Prostate gland (tissue), 2 donors: ENCODE data around the gene BBOF1. TPM values are rescaled to one million over a fixed set of nuclear protein-coding genes. Genes with fewer than 3 reads are reported as not detected.
A peak's percentile ranks its signal among the peaks of the same experiment; 100 is the strongest.

Experiments
- DNase-seq: peaks from one replicate; pipeline ENCODE4 v3.0.0-alpha.2; 2019; ENCODE audit warnings: low spot score
- H3K27ac ChIP-seq, 2 donors: fragments of 200-600 bp; sonication (generic); 2 replicates each; pipeline ENCODE4 v1.5.1; 2017 to 2019
- H3K27me3 ChIP-seq: fragments of 200-600 bp; sonication (generic); replicated peaks from 2 replicates; pipeline ENCODE4 v1.5.1; 2019; ENCODE audit not compliant: insufficient read depth
- H3K36me3 ChIP-seq, 2 donors: fragments of 200-600 bp; sonication (generic); 1 replicate in 1 of 2; 2 replicates in 1 of 2; pipeline versions ENCODE4 v1.5.1 to v1.8.1; 2017 to 2019
- H3K4me1 ChIP-seq: fragments of 200-600 bp; sonication (generic); replicated peaks from 2 replicates; pipeline ENCODE4 v1.5.1; 2019
- H3K4me3 ChIP-seq, 2 donors: fragments of 200-600 bp; sonication (generic); 2 replicates each; pipeline ENCODE4 v1.5.1; 2017 to 2019
- H3K9me3 ChIP-seq: fragments of 200-600 bp; sonication (generic); 2 replicates; pipeline ENCODE4 v1.5.1; 2017
- POLR2A ChIP-seq: fragments of 450-650 bp; IDR thresholded peaks from one replicate; pipeline ENCODE4 v1.6.1; 2016; ENCODE audit warnings: antibody characterized with exemption, mild to moderate bottlenecking
- POLR2AphosphoS5 ChIP-seq: sonication (generic); formaldehyde crosslinking; IDR thresholded peaks from one replicate; pipeline ENCODE4 v1.6.1; 2017; ENCODE audit warnings: antibody characterized with exemption
- WGBS: methylation state at CpG from one replicate; pipeline ENCODE4 v1.1.5; 2018; 5-methylcytosine and 5-hydroxymethylcytosine counted together
- intact Hi-C: fragments of 100-400 bp; cut with DNase I; formaldehyde crosslinking; loops from one replicate; pipeline ENCODE4 v1.14.2; 2022
- total RNA-seq, 2 donors: library from RNA; depleted of rRNA; stranded (reverse); fragments of >200 nt; gene quantifications; one replicate each; pipeline ENCODE4 v1.1.0, GENCODE V29; 2016
- TF ChIP-seq, protein P1 (sequence below), 4 experiments: fragments of 200-600 bp in 2 of 4; fragments of 450-650 bp in 2 of 4; sonication (generic) in 2 of 4; IDR thresholded peaks; 1 replicate in 3 of 4; 2 replicates in 1 of 4; pipeline ENCODE4 v1.5.1; 2016 to 2019; ENCODE audit warnings: antibody characterized with exemption in 4 of 4, mild to moderate bottlenecking in 2 of 4, moderate library complexity in 2 of 4

BBOF1 gene
- total RNA-seq, 2 donors from 2014 or later, result 3.6 to 5.9 TPM

DNA sequence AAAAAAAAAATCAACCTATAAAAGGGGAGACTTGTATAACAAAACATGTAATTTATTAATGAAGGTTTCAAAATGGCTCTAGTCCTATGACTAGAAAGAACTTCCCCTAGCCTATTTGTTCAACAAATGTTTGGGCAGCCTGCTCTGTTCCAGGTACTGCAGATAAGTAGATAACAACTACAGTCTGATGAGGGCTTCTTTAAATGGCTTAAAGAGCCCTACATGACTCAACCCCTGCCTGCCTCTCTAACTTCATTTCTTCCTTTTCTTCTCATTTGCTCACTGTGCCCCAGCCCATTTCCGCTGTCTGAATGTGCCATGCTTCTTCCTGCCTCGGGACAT is 43.6 kb downstream of the BBOF1 start:
- Histone ChIP-seq H3K4me3 (no peak overlapping the region), H3K27me3 (no peaks in the 10 kb centered on the region), H3K4me1 (no peaks in the 10 kb centered on the region), H3K36me3 (peaks cover 0 to 9% of the 10 kb centered on the region in 2 donors), H3K9me3 (no peaks in the 10 kb centered on the region), H3K27ac (no peak overlapping the region)
- intact Hi-C loops, result no loop called here
- DNase-seq, result peak; percentile 24
- TF ChIP-seq, protein P1, sequence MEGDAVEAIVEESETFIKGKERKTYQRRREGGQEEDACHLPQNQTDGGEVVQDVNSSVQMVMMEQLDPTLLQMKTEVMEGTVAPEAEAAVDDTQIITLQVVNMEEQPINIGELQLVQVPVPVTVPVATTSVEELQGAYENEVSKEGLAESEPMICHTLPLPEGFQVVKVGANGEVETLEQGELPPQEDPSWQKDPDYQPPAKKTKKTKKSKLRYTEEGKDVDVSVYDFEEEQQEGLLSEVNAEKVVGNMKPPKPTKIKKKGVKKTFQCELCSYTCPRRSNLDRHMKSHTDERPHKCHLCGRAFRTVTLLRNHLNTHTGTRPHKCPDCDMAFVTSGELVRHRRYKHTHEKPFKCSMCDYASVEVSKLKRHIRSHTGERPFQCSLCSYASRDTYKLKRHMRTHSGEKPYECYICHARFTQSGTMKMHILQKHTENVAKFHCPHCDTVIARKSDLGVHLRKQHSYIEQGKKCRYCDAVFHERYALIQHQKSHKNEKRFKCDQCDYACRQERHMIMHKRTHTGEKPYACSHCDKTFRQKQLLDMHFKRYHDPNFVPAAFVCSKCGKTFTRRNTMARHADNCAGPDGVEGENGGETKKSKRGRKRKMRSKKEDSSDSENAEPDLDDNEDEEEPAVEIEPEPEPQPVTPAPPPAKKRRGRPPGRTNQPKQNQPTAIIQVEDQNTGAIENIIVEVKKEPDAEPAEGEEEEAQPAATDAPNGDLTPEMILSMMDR (IDR thresholded peaks at IDR 0.05), result no peak
- TF ChIP-seq POLR2AphosphoS5, result peak; percentile 49
- WGBS, result 79% methylated on average over 2 of the region's 2 CpGs

DNA sequence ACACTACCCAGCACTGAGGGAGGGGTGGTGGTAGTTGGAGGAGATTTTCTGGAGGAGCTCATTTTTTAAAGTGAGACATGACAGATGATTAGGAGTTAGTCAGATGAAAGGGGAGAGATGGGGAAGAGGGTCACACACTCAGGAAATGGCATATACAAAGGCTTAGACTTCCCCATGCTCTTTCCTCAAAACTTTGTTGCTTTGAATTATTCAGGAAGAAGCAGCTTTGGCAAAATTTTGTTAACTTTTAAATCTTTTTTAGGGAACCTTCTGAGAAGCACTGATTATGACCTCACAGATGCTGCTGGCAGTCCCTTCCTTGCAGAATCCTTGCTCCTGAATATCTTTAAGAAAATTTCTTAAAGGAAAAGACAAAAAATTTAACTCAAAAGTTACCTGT is 45.3 kb downstream of the BBOF1 start:
- no peak for DNase-seq
- TF ChIP-seq POLR2A (no peak), POLR2AphosphoS5 (no peak)
- TF ChIP-seq, protein P1 (IDR thresholded peaks at IDR 0.05), result no peak
- Histone ChIP-seq H3K36me3 (peaks cover 0 to 9% of the 10 kb centered on the region in 2 donors), H3K27ac (no peak overlapping the region), H3K27me3 (no peaks in the 10 kb centered on the region), H3K4me3 (no peak overlapping the region), H3K9me3 (no peaks in the 10 kb centered on the region), H3K4me1 (no peaks in the 10 kb centered on the region)
- intact Hi-C loops, result no loop called here

DNA sequence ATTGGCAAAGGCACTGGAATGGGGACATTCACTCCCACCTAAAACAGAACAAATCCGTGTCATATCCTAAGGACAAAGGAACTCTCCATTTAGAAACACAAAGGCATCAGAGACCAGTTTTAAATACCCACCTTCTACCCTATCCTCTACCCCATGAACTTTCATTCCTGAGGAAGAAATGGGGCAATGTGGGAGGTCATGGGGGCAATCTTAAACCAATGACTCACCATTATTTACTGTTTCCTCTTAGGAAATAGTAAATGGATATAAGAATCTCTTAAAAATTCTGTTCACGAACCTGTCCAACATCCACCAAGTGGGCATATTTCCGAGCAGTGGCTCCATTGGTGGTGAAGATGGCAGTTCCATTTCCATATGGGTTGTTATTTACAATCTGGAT is 45.7 kb downstream of the BBOF1 start:
- intact Hi-C loops, result no loop called here
- WGBS, result 78% methylated on average over 3 of the region's 3 CpGs
- Histone ChIP-seq H3K27me3 (no peaks in the 10 kb centered on the region), H3K36me3 (peaks cover 0 to 9% of the 10 kb centered on the region in 2 donors), H3K4me3 (no peak overlapping the region), H3K27ac (no peak overlapping the region), H3K4me1 (no peaks in the 10 kb centered on the region), H3K9me3 (no peaks in the 10 kb centered on the region)
- DNase-seq, result no peak
- TF ChIP-seq, protein P1 (IDR thresholded peaks at IDR 0.05), result no peak
- no peak for TF ChIP-seq POLR2A
- TF ChIP-seq POLR2AphosphoS5, result no peak

DNA sequence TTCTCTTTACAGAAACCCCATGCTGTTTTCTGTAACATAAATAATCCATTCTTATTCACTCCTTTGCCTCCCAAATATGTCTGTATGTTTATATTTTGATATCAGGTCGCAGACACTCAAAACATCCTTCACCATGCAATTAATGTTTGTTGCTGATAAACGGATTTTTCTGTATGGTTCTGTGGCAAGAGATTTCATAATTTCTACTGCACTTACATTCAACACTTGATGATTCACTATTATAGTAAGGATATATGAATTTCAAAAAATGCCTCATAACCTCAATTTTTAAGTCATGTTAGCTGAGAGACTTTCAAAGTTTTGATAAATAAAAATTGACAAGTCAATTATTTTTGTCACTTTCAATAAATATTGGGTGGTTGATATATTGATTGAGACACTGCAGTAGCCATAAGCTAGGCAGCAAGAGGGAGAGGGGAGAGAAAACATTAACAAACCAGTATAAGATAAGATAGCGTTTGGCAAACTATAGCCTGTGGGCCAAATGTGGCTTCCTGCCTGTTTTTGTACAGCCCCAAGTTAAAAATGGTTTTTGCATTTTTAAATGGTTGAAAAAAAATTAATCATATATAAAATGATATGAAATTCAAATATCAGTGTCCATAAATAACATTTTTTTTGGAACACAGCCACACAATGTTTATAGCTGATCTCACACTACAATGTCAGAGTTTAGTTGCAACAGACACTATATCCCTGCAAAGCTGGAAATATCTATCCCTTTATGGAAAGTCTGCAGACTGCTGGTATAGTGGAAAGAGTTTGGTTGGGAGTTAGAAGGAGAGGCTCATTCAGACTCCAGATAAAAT is 46.8 kb downstream of the BBOF1 start:
- Histone ChIP-seq H3K27ac (no peak overlapping the region), H3K36me3 (peaks cover 0 to 5% of the 10 kb centered on the region in 2 donors), H3K4me3 (no peak overlapping the region), H3K4me1 (no peaks in the 10 kb centered on the region), H3K9me3 (no peaks in the 10 kb centered on the region), H3K27me3 (no peaks in the 10 kb centered on the region)
- DNase-seq, result no peak
- intact Hi-C loops, result no loop called here
- TF ChIP-seq POLR2A, result no peak
- no peak for TF ChIP-seq POLR2AphosphoS5
- TF ChIP-seq, protein P1 (IDR thresholded peaks at IDR 0.05), result no peak
- 90% methylated on average over 3 of the region's 3 CpGs for WGBS

DNA sequence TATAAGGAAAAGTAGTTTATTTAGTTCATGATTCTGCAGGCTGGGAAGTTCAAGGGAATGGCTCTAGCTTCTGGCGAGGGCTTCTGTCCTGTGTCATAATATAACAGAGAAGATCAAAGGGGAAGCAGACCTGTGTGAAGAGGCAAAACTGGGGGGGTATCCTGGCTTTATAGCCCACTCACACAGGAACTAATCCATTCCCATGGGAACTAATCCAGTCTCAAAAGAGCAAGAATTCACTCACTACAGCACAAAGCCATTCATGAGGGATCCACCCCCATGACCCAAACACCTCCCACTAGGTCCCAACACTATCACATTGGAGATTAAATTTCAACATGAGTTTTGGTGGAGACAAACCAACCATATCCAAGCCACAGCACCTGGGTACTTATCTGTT is 58.3 kb downstream of the BBOF1 start:
- Histone ChIP-seq H3K4me3 (no peak overlapping the region), H3K36me3 (no peaks in the 10 kb centered on the region), H3K4me1 (no peaks in the 10 kb centered on the region), H3K27me3 (no peaks in the 10 kb centered on the region), H3K27ac (no peak overlapping the region), H3K9me3 (no peaks in the 10 kb centered on the region)
- no peak for DNase-seq
- WGBS, result 63% methylated on average over 1 of the region's 1 CpG
- intact Hi-C loops, result no loop called here
- no peak for TF ChIP-seq POLR2AphosphoS5
- TF ChIP-seq POLR2A, result no peak
- TF ChIP-seq, protein P1 (IDR thresholded peaks at IDR 0.05), result no peak
